GM12878 (cell line): ENCODE measurements around the gene EEF1A2. TPM values are rescaled to one million over a fixed set of nuclear protein-coding genes. Genes with fewer than 3 reads are reported as not detected.

Source experiments
- E2F8 ChIP-seq: fragments of 450-650 bp; IDR thresholded peaks from 2 replicates; pipeline ENCODE4 v1.6.1; 2018; ENCODE audit warnings: mild to moderate bottlenecking, low read depth, moderate library complexity; ENCODE audit not compliant: partially characterized antibody
- IKZF2 ChIP-seq, 2 experiments: fragments of 450-650 bp; IDR thresholded peaks; 2 replicates each; pipeline ENCODE4 v1.6.1; 2017; ENCODE audit warnings: mild to moderate bottlenecking in 2 of 2, moderate library complexity in 2 of 2
- NRF1 ChIP-seq: conservative IDR thresholded peaks from 2 replicates; pipeline ENCODE4 v1.6.1; 2011; ENCODE audit warnings: mild to moderate bottlenecking, low read depth, low read length, improper control_type of control experiment
- POLR2A ChIP-seq: IDR thresholded peaks from 2 replicates; pipeline ENCODE4 v1.6.1; 2011; ENCODE audit warnings: low read depth, mild to moderate bottlenecking, low read length
- PRDM15 ChIP-seq: fragments of 450-650 bp; formaldehyde crosslinking; IDR thresholded peaks from 2 replicates; pipeline ENCODE4 v1.4.0; 2020; ENCODE audit warnings: mild to moderate bottlenecking, moderate library complexity
- RELA ChIP-seq: fragments of 450-650 bp; IDR thresholded peaks from 2 replicates; pipeline ENCODE4 v1.8.0; 2014; ENCODE audit warnings: borderline replicate concordance; ENCODE audit not compliant: partially characterized antibody
- polyA plus RNA-seq, 11 experiments: library from polyadenylated mRNA; depleted of rRNA in 4 of 11; unstranded in 6 of 11; stranded (reverse) in 5 of 11; fragments of >200 nt; fragmentation: Nextera tagmentation in 4 of 11; fragmentation: Illumina TruSeq in 1 of 11; extraction: Ambion mirVana in 4 of 11; extraction: Trizol in 1 of 11; gene quantifications; 1 replicate in 1 of 11; 2 replicates in 10 of 11; pipeline versions ENCODE4 v1.2.1 to v1.2.3, GENCODE V29; 2011 to 2016; ENCODE audit warnings: inconsistent platforms in 2 of 11, missing spikeins in 2 of 11, low read depth in 1 of 11
- total RNA-seq, 4 experiments: library from RNA; depleted of rRNA in 3 of 4; stranded (reverse); fragments of >200 nt in 3 of 4; fragmentation: Illumina TruSeq in 1 of 4; extraction: Trizol in 1 of 4; gene quantifications; 2 replicates each; pipeline versions ENCODE4 v1.2.1 to v1.2.3, GENCODE V29; 2013 to 2021
- TF ChIP-seq, protein P1 (sequence below): IDR thresholded peaks from 2 replicates; pipeline ENCODE4 v1.6.1; 2012; ENCODE audit warnings: improper control_type of control experiment, low read depth, low read length; ENCODE audit not compliant: insufficient replicate concordance
- TF ChIP-seq, protein P2 (sequence below): fragments of 450-650 bp; IDR thresholded peaks from 2 replicates; pipeline ENCODE4 v1.6.1; 2018; ENCODE audit warnings: borderline replicate concordance, mild to moderate bottlenecking; ENCODE audit not compliant: partially characterized antibody
- TF ChIP-seq, protein P3 (sequence below): fragments of 450-650 bp; IDR thresholded peaks from 2 replicates; pipeline ENCODE4 v1.6.1; 2017; ENCODE audit warnings: antibody characterized with exemption, mild to moderate bottlenecking, moderate library complexity

The EEF1A2 gene
- total and polyA plus RNA-seq, 10 of the 15 experiments (the other 5 are each of a cell fraction or from before 2014, with no cell fraction given) = 0.56 TPM; not detected in 9

DNA sequence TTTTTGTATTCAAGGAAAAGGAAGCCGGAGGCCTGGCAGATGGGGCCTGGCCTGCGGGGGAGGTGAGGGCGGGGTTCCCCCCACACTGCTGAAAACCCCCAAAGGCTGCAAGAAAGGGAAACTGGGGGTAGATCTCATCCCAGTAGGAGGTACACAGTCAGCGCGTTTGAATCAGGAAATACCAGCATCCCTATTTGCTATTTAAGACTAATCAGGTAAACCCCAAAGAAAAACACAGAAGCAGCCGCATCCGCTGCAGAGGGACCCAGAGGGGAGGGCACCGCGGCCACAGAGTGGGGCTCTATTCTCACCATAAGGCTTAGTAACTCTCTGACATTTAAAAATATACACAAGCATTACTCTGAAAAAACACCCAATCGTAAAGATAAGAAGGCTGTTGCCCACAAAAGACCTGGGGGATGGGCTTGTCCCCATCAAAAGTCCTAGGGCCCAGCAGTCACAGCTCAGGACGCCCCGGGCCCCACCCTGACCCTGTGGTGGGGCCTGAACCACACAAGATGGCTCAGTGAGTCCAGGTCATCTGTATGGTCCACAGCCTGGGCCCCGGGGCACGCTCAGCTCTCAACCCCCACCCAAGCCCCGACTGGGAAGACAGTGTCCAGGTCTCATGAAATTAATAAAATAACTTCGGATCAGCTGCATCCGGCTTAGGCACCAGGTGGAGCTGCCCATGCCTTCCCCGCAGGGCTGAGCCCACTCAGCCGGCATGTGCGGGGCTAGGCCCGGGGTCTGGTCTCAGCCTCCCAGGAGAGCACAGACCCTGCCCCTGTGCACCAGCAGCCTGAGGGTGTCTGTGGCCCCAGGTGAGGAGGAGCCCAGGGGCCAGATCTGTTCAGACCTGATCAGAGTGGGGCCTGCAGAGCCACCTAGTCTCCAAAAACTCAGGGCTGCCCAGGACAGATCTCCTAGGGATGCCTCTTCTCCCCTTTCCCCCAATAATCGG, 57.5 kb downstream of the EEF1A2 start (continued):
- peak; percentile 42 to 50; a peak in 3 of 4 replicates for TF ChIP-seq IKZF2 (IDR thresholded peaks at IDR 0.05)
- peak; percentile 23 for TF ChIP-seq RELA
- TF ChIP-seq, protein P1, sequence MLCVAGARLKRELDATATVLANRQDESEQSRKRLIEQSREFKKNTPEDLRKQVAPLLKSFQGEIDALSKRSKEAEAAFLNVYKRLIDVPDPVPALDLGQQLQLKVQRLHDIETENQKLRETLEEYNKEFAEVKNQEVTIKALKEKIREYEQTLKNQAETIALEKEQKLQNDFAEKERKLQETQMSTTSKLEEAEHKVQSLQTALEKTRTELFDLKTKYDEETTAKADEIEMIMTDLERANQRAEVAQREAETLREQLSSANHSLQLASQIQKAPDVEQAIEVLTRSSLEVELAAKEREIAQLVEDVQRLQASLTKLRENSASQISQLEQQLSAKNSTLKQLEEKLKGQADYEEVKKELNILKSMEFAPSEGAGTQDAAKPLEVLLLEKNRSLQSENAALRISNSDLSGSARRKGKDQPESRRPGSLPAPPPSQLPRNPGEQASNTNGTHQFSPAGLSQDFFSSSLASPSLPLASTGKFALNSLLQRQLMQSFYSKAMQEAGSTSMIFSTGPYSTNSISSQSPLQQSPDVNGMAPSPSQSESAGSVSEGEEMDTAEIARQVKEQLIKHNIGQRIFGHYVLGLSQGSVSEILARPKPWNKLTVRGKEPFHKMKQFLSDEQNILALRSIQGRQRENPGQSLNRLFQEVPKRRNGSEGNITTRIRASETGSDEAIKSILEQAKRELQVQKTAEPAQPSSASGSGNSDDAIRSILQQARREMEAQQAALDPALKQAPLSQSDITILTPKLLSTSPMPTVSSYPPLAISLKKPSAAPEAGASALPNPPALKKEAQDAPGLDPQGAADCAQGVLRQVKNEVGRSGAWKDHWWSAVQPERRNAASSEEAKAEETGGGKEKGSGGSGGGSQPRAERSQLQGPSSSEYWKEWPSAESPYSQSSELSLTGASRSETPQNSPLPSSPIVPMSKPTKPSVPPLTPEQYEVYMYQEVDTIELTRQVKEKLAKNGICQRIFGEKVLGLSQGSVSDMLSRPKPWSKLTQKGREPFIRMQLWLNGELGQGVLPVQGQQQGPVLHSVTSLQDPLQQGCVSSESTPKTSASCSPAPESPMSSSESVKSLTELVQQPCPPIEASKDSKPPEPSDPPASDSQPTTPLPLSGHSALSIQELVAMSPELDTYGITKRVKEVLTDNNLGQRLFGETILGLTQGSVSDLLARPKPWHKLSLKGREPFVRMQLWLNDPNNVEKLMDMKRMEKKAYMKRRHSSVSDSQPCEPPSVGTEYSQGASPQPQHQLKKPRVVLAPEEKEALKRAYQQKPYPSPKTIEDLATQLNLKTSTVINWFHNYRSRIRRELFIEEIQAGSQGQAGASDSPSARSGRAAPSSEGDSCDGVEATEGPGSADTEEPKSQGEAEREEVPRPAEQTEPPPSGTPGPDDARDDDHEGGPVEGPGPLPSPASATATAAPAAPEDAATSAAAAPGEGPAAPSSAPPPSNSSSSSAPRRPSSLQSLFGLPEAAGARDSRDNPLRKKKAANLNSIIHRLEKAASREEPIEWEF = no peak
- TF ChIP-seq POLR2A = no peak
- TF ChIP-seq E2F8 = no peak
- TF ChIP-seq, protein P2, sequence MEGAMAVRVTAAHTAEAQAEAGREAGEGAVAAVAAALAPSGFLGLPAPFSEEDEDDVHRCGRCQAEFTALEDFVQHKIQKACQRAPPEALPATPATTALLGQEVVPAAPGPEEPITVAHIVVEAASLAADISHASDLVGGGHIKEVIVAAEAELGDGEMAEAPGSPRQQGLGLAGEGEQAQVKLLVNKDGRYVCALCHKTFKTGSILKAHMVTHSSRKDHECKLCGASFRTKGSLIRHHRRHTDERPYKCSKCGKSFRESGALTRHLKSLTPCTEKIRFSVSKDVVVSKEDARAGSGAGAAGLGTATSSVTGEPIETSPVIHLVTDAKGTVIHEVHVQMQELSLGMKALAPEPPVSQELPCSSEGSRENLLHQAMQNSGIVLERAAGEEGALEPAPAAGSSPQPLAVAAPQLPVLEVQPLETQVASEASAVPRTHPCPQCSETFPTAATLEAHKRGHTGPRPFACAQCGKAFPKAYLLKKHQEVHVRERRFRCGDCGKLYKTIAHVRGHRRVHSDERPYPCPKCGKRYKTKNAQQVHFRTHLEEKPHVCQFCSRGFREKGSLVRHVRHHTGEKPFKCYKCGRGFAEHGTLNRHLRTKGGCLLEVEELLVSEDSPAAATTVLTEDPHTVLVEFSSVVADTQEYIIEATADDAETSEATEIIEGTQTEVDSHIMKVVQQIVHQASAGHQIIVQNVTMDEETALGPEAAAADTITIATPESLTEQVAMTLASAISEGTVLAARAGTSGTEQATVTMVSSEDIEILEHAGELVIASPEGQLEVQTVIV = no peak
- TF ChIP-seq, protein P3, sequence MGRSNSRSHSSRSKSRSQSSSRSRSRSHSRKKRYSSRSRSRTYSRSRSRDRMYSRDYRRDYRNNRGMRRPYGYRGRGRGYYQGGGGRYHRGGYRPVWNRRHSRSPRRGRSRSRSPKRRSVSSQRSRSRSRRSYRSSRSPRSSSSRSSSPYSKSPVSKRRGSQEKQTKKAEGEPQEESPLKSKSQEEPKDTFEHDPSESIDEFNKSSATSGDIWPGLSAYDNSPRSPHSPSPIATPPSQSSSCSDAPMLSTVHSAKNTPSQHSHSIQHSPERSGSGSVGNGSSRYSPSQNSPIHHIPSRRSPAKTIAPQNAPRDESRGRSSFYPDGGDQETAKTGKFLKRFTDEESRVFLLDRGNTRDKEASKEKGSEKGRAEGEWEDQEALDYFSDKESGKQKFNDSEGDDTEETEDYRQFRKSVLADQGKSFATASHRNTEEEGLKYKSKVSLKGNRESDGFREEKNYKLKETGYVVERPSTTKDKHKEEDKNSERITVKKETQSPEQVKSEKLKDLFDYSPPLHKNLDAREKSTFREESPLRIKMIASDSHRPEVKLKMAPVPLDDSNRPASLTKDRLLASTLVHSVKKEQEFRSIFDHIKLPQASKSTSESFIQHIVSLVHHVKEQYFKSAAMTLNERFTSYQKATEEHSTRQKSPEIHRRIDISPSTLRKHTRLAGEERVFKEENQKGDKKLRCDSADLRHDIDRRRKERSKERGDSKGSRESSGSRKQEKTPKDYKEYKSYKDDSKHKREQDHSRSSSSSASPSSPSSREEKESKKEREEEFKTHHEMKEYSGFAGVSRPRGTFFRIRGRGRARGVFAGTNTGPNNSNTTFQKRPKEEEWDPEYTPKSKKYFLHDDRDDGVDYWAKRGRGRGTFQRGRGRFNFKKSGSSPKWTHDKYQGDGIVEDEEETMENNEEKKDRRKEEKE = no peak
- no peak for TF ChIP-seq NRF1
- TF ChIP-seq PRDM15 (CRISPR knock-in tag) = no peak
